ENCODE data around the gene TLR10.

DNA sequence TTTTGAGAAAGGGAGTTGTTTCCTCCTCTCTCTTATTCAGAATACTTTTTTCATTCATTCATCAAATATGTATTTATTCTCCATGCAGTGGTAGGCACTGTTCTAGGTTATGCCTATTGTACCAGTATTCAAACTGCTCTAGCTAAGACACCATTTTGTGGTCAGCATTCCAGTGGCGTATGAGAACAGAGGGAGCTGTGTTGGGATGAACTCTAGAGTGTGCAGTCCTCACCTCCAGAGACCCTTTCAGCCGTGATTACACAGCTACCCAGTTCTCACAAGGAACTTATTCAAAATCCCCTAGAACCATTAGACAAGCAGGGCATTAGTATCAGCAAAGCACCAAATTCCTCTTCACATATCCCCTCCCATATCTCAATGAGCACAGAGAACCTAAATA, 17.6 kb upstream of the TLR10 start:
- TF ChIP-seq EZH2phosphoT487 (IDR thresholded peaks at IDR 0.05; ENCODE audit: insufficient read depth, low read depth) (no peak), EZH2 (IDR thresholded peaks at IDR 0.05; ENCODE audit: insufficient read depth, poor library complexity, severe bottlenecking) (no peak)

Data from GM23248 (cell line).